ENCODE measurements around the gene FTH1.

DNA sequence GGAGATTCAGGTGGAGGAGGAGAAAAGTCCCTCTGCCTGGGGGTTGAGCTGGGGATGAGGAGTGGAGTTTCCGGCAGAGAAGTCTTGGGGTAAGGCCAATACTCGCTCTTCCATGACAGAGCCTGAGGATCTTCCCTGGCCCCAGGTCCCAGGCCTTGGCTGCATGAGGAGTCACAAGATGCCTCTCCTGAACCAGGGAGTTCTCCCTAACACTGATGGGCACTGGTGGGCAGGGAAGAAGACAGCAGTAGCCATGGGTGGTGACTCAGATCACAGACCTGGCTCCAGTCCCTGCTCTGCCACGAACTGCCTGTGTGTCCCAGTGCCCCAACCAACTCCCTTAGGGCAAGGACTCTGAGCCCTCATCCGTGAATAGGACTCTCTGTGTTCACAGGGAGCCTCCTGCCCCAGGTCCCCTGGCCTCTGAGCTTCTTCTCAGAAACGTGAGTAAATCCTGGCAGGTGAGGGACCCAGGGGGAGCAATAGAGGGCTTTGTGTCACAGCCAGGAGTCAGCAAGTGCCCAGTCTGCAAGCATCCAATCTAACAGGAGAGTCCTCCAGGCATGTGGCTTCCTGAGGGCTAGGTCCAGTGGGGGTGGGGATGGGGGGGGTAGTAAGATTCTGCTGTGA is 45.5 kb upstream of the FTH1 start:
- no peak for TF ChIP-seq RAD21 (IDR thresholded peaks at IDR 0.05; ENCODE audit: low read length)
- TF ChIP-seq, protein P1, sequence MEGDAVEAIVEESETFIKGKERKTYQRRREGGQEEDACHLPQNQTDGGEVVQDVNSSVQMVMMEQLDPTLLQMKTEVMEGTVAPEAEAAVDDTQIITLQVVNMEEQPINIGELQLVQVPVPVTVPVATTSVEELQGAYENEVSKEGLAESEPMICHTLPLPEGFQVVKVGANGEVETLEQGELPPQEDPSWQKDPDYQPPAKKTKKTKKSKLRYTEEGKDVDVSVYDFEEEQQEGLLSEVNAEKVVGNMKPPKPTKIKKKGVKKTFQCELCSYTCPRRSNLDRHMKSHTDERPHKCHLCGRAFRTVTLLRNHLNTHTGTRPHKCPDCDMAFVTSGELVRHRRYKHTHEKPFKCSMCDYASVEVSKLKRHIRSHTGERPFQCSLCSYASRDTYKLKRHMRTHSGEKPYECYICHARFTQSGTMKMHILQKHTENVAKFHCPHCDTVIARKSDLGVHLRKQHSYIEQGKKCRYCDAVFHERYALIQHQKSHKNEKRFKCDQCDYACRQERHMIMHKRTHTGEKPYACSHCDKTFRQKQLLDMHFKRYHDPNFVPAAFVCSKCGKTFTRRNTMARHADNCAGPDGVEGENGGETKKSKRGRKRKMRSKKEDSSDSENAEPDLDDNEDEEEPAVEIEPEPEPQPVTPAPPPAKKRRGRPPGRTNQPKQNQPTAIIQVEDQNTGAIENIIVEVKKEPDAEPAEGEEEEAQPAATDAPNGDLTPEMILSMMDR (IDR thresholded peaks at IDR 0.05), result no peak
- TF ChIP-seq JUND (IDR thresholded peaks at IDR 0.05), result no peak
- no peak for TF ChIP-seq POLR2AphosphoS5 (IDR thresholded peaks at IDR 0.05; ENCODE audit: low read depth, low read length)
- TF ChIP-seq FOXJ3 (CRISPR knock-in tag; IDR thresholded peaks at IDR 0.05), result no peak
- no peak for TF ChIP-seq SIN3A (IDR thresholded peaks at IDR 0.05; ENCODE audit: borderline replicate concordance, low read depth, low read length)
- TF ChIP-seq EP300 (IDR thresholded peaks at IDR 0.05; ENCODE audit: borderline replicate concordance in 1 of 2, low read depth in 1 of 2, low read length in 1 of 2), result no peak
- no peak for TF ChIP-seq TAF1 (IDR thresholded peaks at IDR 0.05; ENCODE audit: borderline replicate concordance, low read depth, low read length)
- TF ChIP-seq, protein P2, sequence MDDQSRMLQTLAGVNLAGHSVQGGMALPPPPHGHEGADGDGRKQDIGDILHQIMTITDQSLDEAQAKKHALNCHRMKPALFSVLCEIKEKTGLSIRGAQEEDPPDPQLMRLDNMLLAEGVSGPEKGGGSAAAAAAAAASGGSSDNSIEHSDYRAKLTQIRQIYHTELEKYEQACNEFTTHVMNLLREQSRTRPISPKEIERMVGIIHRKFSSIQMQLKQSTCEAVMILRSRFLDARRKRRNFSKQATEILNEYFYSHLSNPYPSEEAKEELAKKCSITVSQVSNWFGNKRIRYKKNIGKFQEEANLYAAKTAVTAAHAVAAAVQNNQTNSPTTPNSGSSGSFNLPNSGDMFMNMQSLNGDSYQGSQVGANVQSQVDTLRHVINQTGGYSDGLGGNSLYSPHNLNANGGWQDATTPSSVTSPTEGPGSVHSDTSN (IDR thresholded peaks at IDR 0.05), result no peak
